H1 (cell line): ENCODE data around the gene FRMD6. TPM values are rescaled to one million over a fixed set of nuclear protein-coding genes. Genes with fewer than 3 reads are reported as not detected.

Source experiments
- CTCF ChIA-PET: fragments of 300-600 bp; sonication (Branson Sonifier 250); formaldehyde crosslinking; loops from one replicate; lab custom pipeline; 2021; ENCODE audit not compliant: partially characterized antibody; lab: Charles Lee
- POLR2A ChIA-PET: fragments of 300-600 bp; sonication (Branson Sonifier 250); formaldehyde crosslinking; loops from one replicate; lab custom pipeline; 2021; ENCODE audit warnings: inconsistent platforms; ENCODE audit not compliant: partially characterized antibody; lab: Charles Lee
- DNase-seq, 2 experiments: peaks; one replicate each; pipeline versions ENCODE4 v3.0.0 to v3.0.0-alpha.2; 2010 to 2022; ENCODE audit warnings: low spot score in 2 of 2, low read depth in 1 of 2, mixed read lengths in 1 of 2
- FAIRE-seq: peaks from 2 replicates; lab custom pipeline; 2011; peaks lifted over from hg19 to GRCh38; lab: Jason Lieb, UNC
- H2AFZ ChIP-seq: 2 replicates; pipeline ENCODE4 v1.8.1; 2012; ENCODE audit warnings: low read length, inconsistent platforms
- H2AK5ac ChIP-seq: 2 replicates; pipeline ENCODE4 v1.6.1; 2013; ENCODE audit warnings: low read depth, low read length
- H2BK120ac ChIP-seq: replicated peaks from 2 replicates; pipeline ENCODE3; 2013; ENCODE audit warnings: low read depth, low read length, inconsistent platforms
- H2BK12ac ChIP-seq: 2 replicates; pipeline ENCODE4 v1.6.1; 2013; ENCODE audit warnings: low read depth, low read length
- H2BK15ac ChIP-seq: 2 replicates; pipeline ENCODE4 v1.6.1; 2013; ENCODE audit warnings: low read length
- H2BK20ac ChIP-seq: 2 replicates; pipeline ENCODE4 v1.6.1; 2013; ENCODE audit warnings: low read length
- H2BK5ac ChIP-seq: 2 replicates; pipeline ENCODE4 v1.6.1; 2013; ENCODE audit warnings: low read depth, low read length
- H3K14ac ChIP-seq: 2 replicates; pipeline ENCODE4 v1.6.1; 2013; ENCODE audit warnings: inconsistent platforms; ENCODE audit not compliant: insufficient read length
- H3K18ac ChIP-seq: 2 replicates; pipeline ENCODE4 v1.6.1; 2013; ENCODE audit warnings: low read length; ENCODE audit errors: extremely low read depth
- H3K23ac ChIP-seq: 2 replicates; pipeline ENCODE4 v1.6.1; 2013; ENCODE audit warnings: inconsistent platforms; ENCODE audit not compliant: insufficient read length
- H3K23me2 ChIP-seq: 2 replicates; pipeline ENCODE4 v1.6.1; 2013; ENCODE audit warnings: low read depth, low read length
- H3K27ac ChIP-seq: 2 replicates; pipeline ENCODE4 v1.6.1; 2011; ENCODE audit warnings: low read depth, low read length, inconsistent platforms
- H3K27me3 ChIP-seq, 4 experiments: replicated peaks in 1 of 4; 1 replicate in 1 of 4; 2 replicates in 3 of 4; pipeline versions ENCODE4 v1.6.1 to v1.8.1; 2011 to 2013; ENCODE audit warnings: low read length in 3 of 4, mild to moderate bottlenecking in 3 of 4, inconsistent platforms in 2 of 4, mixed read lengths in 2 of 4, moderate library complexity in 1 of 4; ENCODE audit not compliant: control insufficient read depth in 3 of 4, insufficient read depth in 3 of 4; ENCODE audit errors: extremely low read depth in 1 of 4
- H3K36me3 ChIP-seq, 4 experiments: 2 replicates each; pipeline versions ENCODE4 v1.6.1 to v1.8.1; 2011 to 2013; ENCODE audit warnings: mild to moderate bottlenecking in 4 of 4, low read length in 3 of 4, moderate library complexity in 2 of 4, control low read depth in 1 of 4, inconsistent platforms in 1 of 4; ENCODE audit not compliant: insufficient read depth in 4 of 4, control insufficient read depth in 2 of 4
- H3K4ac ChIP-seq: replicated peaks from 2 replicates; pipeline ENCODE3; 2013; ENCODE audit warnings: low read length, low read depth, mixed read lengths, inconsistent platforms; ENCODE audit not compliant: insufficient read length
- H3K4me1 ChIP-seq, 4 experiments: replicated peaks in 1 of 4; 1 replicate in 1 of 4; 2 replicates in 3 of 4; pipeline versions ENCODE4 v1.6.1 to v1.8.1; 2011 to 2013; ENCODE audit warnings: low read length in 3 of 4, inconsistent platforms in 2 of 4, mixed read lengths in 1 of 4; ENCODE audit not compliant: insufficient read depth in 4 of 4, control insufficient read depth in 3 of 4
- H3K4me2 ChIP-seq, 2 experiments: 2 replicates each; pipeline versions ENCODE4 v1.6.1 to v1.8.1; 2011 to 2013; ENCODE audit warnings: low read depth in 2 of 2, low read length in 2 of 2, control low read depth in 1 of 2, inconsistent platforms in 1 of 2, mild to moderate bottlenecking in 1 of 2; ENCODE audit not compliant: insufficient read depth in 1 of 2
- H3K4me3 ChIP-seq, 4 experiments: fragments of 200-600, 300-600 bp in 1 of 4; sonication (generic), shearing (Covaris generic), sonication (Bioruptor Twin) in 1 of 4; 2 replicates each; pipeline versions ENCODE4 v1.5.1 to v1.8.1; 2011 to 2016; ENCODE audit warnings: low read length in 4 of 4, low read depth in 3 of 4, control low read depth in 2 of 4, inconsistent platforms in 2 of 4, mild to moderate bottlenecking in 2 of 4, mixed read lengths in 1 of 4, moderate library complexity in 1 of 4; ENCODE audit not compliant: insufficient read depth in 2 of 4; ENCODE audit errors: extremely low read depth in 1 of 4
- H3K56ac ChIP-seq: replicated peaks from 2 replicates; pipeline ENCODE3; 2013; ENCODE audit warnings: low read depth, mild to moderate bottlenecking, mixed read lengths, low read length, inconsistent platforms; ENCODE audit not compliant: insufficient read length
- H3K79me1 ChIP-seq: 2 replicates; pipeline ENCODE4 v1.6.1; 2013; ENCODE audit warnings: low read depth, low read length, control low read depth
- H3K79me2 ChIP-seq, 2 experiments: 2 replicates each; pipeline versions ENCODE4 v1.6.1 to v1.8.1; 2012 to 2013; ENCODE audit warnings: low read length in 2 of 2, mild to moderate bottlenecking in 2 of 2, inconsistent platforms in 1 of 2; ENCODE audit not compliant: insufficient read depth in 2 of 2, control insufficient read depth in 1 of 2
- H3K9ac ChIP-seq, 4 experiments: replicated peaks in 1 of 4; 1 replicate in 1 of 4; 2 replicates in 3 of 4; pipeline versions ENCODE4 v1.6.1 to v1.8.1; 2011 to 2013; ENCODE audit warnings: low read depth in 3 of 4, low read length in 3 of 4, control low read depth in 2 of 4, mild to moderate bottlenecking in 2 of 4, moderate library complexity in 2 of 4, inconsistent platforms in 1 of 4; ENCODE audit errors: extremely low read depth in 1 of 4
- H3K9me3 ChIP-seq, 2 experiments: 2 replicates each; pipeline versions ENCODE4 v1.6.1 to v1.8.1; 2012 to 2013; ENCODE audit warnings: mild to moderate bottlenecking in 2 of 2, moderate library complexity in 2 of 2, control low read depth in 1 of 2, inconsistent platforms in 1 of 2, low read depth in 1 of 2, low read length in 1 of 2, mixed read lengths in 1 of 2; ENCODE audit not compliant: insufficient read depth in 2 of 2
- H4K20me1 ChIP-seq, 2 experiments: replicated peaks in 1 of 2; 2 replicates each; pipeline versions ENCODE3 to v1.8.1; 2011 to 2013; ENCODE audit warnings: inconsistent platforms in 2 of 2, low read length in 2 of 2, mild to moderate bottlenecking in 1 of 2; ENCODE audit not compliant: insufficient read depth in 2 of 2, control insufficient read depth in 1 of 2
- H4K5ac ChIP-seq: 2 replicates; pipeline ENCODE4 v1.6.1; 2013; ENCODE audit warnings: low read length, low read depth, mixed read lengths, inconsistent platforms; ENCODE audit not compliant: insufficient read length
- H4K8ac ChIP-seq: 2 replicates; pipeline ENCODE4 v1.8.0; 2013; ENCODE audit warnings: mild to moderate bottlenecking, moderate library complexity, low read length, inconsistent platforms; ENCODE audit not compliant: insufficient read depth; ENCODE audit errors: extremely low read depth
- H4K91ac ChIP-seq: replicated peaks from 2 replicates; pipeline ENCODE3; 2013; ENCODE audit warnings: low read length, mixed read lengths, inconsistent platforms; ENCODE audit not compliant: insufficient read length
- EGR1 ChIP-seq: IDR thresholded peaks from 2 replicates; pipeline ENCODE4 v1.6.1; 2011; ENCODE audit warnings: low read depth, low read length, borderline replicate concordance
- JUND ChIP-seq: IDR thresholded peaks from 2 replicates; pipeline ENCODE4 v1.6.1; 2011; ENCODE audit warnings: mild to moderate bottlenecking, improper control_type of control experiment, low read length
- KDM1A ChIP-seq: fragments of 200-600, 300-600 bp; sonication (generic); IDR thresholded peaks from 2 replicates; pipeline ENCODE4 v1.7.1; 2016; ENCODE audit warnings: mild to moderate bottlenecking, low read length, borderline replicate concordance
- WGBS, 2 experiments: shearing (Covaris generic) in 1 of 2; methylation state at CpG; one replicate each; pipeline versions ENCODE4 v1.1.6 to v1.1.7; 2013 to 2015; ENCODE audit warnings: low lambda C conversion rate in 2 of 2, mixed read lengths in 2 of 2, inconsistent platforms in 1 of 2, low coverage in 1 of 2, missing lambda C conversion rate in 1 of 2; ENCODE audit not compliant: insufficient replicate concordance in 2 of 2, insufficient coverage in 1 of 2, insufficient read length in 1 of 2; ENCODE audit errors: extremely low coverage in 1 of 2, missing lambda C conversion rate in 1 of 2; 5-methylcytosine and 5-hydroxymethylcytosine counted together
- polyA plus RNA-seq, 7 experiments: library from polyadenylated mRNA; depleted of rRNA in 3 of 7; stranded (reverse) in 5 of 7; unstranded in 2 of 7; fragments of >200 nt in 5 of 7; fragments of 200-250 nt in 2 of 7; gene quantifications; 1 replicate in 5 of 7; 2 replicates in 1 of 7; 4 replicates in 1 of 7; pipeline versions ENCODE4 v1.2.1 to v1.2.3, GENCODE V29; 2011 to 2013; ENCODE audit warnings: missing spikeins in 2 of 7, mixed read lengths in 2 of 7
- total RNA-seq: library from RNA; stranded (reverse); fragmentation: NEBNext Ultra II Directional; extraction: Animal tissue kit (Norgen Biotek cat#: 25700); gene quantifications from 2 replicates; pipeline ENCODE4 v1.2.1, GENCODE V29; 2021

The FRMD6 gene
- total and polyA plus RNA-seq, 2 of the 8 experiments (the other 6 are each of a cell fraction or from before 2014, with no cell fraction given): 5.4 to 23.7 TPM

DNA sequence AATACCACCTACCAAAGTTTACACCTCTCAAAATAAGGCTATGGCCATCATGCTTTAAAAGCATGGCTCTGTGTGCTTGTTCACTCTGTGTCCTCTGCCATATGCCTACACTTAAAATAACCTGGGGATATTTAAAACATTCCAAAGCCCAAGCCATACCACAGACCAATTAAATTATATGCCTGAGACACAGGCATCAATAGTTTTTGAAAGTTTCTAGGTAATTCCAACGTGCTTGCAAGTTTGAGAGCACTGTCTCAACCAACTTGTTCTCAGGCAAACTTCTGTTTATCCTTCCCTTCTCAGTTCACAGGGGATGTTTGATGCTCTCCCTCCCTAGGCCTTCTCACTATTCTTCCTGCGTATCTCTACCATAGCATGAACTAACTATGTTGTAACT is 3.4 kb upstream of the FRMD6 start:
- Histone ChIP-seq H2BK5ac (no peak overlapping the region), H3K79me1 (no peaks in the 10 kb centered on the region), H3K14ac (no peak overlapping the region), H3K4me1 (no peaks in the 10 kb centered on the region; a peak in 2 of 7 replicates), H4K91ac (no peak overlapping the region), H2BK12ac (no peak overlapping the region), H3K23ac (no peak overlapping the region), H3K4me3 (no peak overlapping the region), H3K27ac (no peak overlapping the region), H4K20me1 (peaks cover 0 to 1% of the 10 kb centered on the region in 2 experiments), H2AFZ (no peak overlapping the region), H4K5ac (no peak overlapping the region), H3K36me3 (no peaks in the 10 kb centered on the region), H2BK120ac (no peak overlapping the region)
- WGBS, 2 experiments: 78% methylated on average over 2 of the region's 2 CpGs; no CpG with 5 or more reads in 1 of the 2 experiments
- ChIA-PET POLR2A (no interaction called here), CTCF (interaction anchor here (0.6 kb wide), 1 partner anchor 192 kb away, joined by 3 read pairs; no protein-coding TSS in a partner anchor)
- TF ChIP-seq EGR1 (no peak), JUND (no peak), KDM1A (no peak)
- TF ChIP-seq, all 59 proteins: peak for 0
- no peak for FAIRE-seq
- Histone ChIP-seq H3K18ac (no peak overlapping the region), H3K9ac (no peak overlapping the region), H3K9me3 (no peaks in the 10 kb centered on the region), H2BK20ac (no peak overlapping the region), H3K23me2 (peaks cover 11% of the 10 kb centered on the region), H2AK5ac (no peak overlapping the region), H3K27me3 (no peaks in the 10 kb centered on the region), H3K4me2 (no peak overlapping the region), H2BK15ac (no peak overlapping the region), H3K79me2 (0 out of 4 replicates have a peak, but pooled peaks cover 0 to 3% of the 10 kb centered on the region in 2 experiments), H4K8ac (no peak overlapping the region), H3K56ac (no peak overlapping the region), H3K4ac (no peak overlapping the region)
- no peak for DNase-seq
